ENCODE results near the gene IGHMBP2.

DNA sequence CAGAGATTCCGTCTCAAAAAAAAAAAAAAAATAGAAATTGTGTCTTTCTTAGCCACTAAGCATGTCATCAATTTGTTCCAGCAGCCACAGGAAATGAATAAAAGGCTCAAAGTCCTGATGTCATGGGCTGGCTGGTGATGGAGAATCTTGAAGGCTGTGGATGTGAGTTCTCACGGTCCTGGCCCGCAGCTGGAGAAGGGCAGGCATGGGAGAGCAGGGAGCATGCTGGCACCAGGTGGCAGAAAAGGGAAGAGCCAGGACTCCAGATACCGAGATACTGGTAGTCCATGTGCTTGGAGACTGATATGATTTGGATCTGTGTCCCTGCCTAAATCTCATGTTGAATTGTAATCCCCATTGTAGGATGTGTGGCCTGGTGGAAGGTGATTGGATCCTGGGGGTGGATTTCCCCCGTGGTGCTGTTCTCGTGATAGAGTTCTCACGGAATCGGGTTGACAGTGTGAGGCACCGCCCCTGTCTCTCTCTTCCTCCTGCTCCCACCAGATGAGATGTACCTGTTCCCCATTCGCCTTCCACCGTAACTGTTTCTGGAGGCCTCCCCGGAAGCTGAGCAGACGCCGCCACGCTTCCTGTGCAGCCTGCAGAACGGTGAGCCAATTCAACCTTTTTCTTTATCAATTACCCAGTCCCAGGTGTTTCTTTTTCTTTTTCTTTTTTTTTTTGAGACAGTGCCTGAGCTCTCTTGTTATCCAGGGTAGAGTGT is 59.0 kb downstream of the IGHMBP2 start:
- TF ChIP-seq, protein P1, sequence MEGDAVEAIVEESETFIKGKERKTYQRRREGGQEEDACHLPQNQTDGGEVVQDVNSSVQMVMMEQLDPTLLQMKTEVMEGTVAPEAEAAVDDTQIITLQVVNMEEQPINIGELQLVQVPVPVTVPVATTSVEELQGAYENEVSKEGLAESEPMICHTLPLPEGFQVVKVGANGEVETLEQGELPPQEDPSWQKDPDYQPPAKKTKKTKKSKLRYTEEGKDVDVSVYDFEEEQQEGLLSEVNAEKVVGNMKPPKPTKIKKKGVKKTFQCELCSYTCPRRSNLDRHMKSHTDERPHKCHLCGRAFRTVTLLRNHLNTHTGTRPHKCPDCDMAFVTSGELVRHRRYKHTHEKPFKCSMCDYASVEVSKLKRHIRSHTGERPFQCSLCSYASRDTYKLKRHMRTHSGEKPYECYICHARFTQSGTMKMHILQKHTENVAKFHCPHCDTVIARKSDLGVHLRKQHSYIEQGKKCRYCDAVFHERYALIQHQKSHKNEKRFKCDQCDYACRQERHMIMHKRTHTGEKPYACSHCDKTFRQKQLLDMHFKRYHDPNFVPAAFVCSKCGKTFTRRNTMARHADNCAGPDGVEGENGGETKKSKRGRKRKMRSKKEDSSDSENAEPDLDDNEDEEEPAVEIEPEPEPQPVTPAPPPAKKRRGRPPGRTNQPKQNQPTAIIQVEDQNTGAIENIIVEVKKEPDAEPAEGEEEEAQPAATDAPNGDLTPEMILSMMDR (IDR thresholded peaks at IDR 0.05), result no peak
- no peak for TF ChIP-seq POLR2AphosphoS5 (IDR thresholded peaks at IDR 0.05; ENCODE audit: low read depth, low read length)

Measured in Panc1 (cell line).